Stimulated activated naive CD8-positive, alpha-beta T cell treated with anti-CD3 and anti-CD28 coated beads, Interleukin-15, Interleukin-2, amounts not matched to agents 100 U/mL and 50 U/mL, for 24 hours (primary cell): Measurements from ENCODE around the gene RARS2.

Experiments
- ATAC-seq: fragments of 150-1000 bp; cut with Tn5 transposase; one replicate; pipeline ENCODE4 v1.10.0; 2021
- DNase-seq: peaks from one replicate; pipeline ENCODE4 v3.0.0; 2021

RARS2 gene

GRCh38 chr6:87574237-87574804 is 15.5 kb downstream of the RARS2 start:
- ATAC-seq (no peak), DNase-seq (no peak)

DNA sequence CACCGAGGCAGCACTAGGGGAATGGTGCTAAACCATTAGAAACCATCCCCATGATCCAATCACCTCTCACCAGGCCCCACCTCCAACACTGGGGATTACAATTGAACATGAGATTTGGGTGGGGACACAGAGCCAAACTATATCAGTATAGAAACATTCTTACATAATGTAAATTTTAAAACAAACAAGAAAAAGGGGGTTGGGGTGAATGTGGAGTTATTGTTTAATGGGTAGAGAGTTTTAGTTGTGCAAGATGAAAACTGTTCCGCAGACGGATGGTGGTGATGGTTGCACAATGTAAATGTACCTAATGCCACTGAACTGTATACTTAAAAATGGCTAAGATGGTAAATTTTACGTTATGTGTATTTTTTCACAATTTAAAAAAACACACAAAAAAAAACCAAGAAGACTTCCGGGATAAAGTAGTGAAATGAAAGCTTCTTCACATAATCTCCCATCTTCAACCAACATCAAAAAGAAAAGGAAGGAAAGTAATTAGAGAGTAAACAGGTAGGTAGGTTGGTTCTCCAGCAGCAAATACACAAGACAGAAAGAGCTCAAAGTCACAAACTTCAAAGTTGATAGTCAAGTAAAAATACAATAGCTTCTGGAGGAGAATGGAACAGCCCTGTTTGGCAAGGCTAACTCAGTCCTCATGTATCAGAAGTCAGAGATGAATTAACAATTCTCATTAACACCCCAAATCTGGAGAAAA is 16.3 kb downstream of the RARS2 start:
- no peak for ATAC-seq

GRCh38 chr6:87572883-87573282 is 16.9 kb downstream of the RARS2 start:
- ATAC-seq (no peak), DNase-seq (no peak)

More for the DNA sequence above, 16.3 kb downstream of the RARS2 start:
- DNase-seq = no peak

GRCh38 chr6:87572021-87572420 is 17.8 kb downstream of the RARS2 start:
- DNase-seq (no peak), ATAC-seq (no peak)

DNA sequence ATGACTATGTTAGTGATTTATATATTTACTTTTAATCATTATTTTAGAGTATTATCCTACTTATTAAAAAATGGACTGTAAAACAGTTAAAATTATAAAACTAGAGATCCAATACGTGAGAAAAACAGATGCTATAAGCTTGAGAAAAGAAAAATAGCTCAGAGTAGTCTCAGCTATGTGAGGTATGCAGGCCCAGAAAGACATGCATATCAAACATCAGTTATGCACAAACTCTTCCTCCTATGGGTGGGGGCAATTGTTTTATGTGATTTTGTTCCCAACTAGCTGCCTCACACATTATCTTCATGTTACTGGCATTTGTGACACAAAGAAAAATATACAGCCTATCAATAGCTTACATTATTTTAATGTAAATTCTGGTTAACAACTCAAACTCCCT is 28.8 kb downstream of the RARS2 start:
- no peak for ATAC-seq
- no peak for DNase-seq

GRCh38 chr6:87558446-87558845 is 31.3 kb downstream of the RARS2 start:
- no peak for DNase-seq

DNA sequence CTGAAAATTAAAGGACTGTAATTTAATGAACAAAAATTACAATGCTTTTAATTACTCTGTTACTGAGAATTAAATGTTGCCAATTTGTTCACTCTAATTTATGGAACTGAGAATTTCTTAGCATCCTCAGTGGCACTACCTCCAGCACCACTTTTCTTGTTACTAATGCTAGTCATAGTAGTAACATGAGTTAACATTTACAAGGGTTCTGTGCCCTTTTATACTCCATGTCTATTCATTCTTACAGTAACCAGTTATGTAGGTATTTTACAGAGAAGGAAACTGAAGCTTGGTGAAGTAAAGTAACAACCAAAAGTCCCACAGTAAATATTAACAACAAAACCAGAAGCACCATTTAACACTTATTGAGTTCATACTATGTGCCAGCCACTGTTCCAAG is 34.3 kb downstream of the RARS2 start:
- DNase-seq (no peak), ATAC-seq (no peak)

More at GRCh38 chr6:87558446-87558845, 31.3 kb downstream of the RARS2 start:
- no peak for ATAC-seq

GRCh38 chr6:87553159-87553765 is 36.5 kb downstream of the RARS2 start:
- ATAC-seq (no peak), DNase-seq (no peak)

DNA sequence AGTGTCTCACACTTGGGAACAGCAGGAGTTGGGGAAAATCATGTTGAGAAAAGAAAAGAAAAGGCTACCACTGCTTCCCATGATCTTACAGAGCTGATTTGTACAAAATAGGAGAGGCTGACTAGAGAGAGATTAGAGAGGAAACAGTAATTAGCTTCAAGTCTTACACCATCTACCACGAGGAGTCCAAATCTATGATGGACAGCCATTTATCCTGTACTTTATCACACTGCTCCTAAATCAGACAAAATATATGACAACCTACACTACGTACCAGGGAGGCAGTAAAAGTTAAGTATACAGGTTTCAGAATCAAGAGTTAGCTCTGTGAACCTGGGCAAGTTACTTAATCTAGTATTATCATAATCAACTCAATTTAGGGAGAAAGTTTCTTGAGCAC is 38.0 kb downstream of the RARS2 start:
- no peak for DNase-seq
- no peak for ATAC-seq

DNA sequence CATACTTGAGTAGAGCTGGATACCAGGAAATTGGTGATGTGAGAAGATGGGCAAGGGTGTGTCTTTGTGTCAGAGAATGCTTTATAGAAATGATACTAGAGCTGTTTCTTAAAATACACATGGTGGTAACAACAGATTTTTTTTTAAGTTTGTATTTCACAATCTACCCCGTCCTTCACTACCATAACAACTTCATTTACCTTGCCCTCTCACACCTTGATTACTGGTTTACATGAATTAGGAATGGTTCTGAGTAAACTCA is 45.4 kb downstream of the RARS2 start:
- DNase-seq = no peak
- no peak for ATAC-seq

DNA sequence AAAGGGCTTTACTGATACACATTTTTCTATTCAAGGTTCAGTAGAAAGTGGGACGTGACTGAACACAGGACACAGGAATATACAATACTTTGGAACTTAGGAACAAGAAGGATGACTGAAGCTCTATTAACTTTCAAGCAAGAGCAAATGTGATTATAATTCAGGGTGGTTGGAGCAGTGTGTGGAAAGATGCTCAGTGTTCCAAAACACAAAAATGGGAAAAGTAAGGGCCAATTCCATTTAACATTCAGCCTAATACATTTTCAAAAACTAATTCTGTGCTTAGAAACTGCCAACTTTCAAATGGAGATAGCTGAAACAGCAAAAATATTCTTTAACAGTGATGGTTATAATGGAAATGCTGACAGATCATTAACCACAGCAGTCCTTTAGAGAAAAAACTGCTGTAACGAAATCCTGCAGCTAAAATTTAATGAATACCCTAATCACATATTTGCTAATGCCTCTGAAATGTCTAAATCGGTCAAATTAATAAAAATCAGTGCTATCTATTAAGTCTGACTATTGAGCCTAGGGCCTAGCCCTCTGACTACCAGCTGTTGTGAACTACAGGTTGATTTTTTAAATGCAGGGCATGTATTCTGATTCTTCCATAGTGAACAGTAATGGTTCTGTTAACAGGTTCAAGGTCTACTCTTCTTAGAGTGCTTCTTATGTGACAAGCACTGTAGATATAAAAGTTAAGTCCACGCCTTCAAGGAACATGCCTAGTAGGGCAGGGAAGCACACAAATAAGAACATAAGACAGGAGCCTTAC is 45.9 kb downstream of the RARS2 start:
- no peak for ATAC-seq
- DNase-seq = no peak

DNA sequence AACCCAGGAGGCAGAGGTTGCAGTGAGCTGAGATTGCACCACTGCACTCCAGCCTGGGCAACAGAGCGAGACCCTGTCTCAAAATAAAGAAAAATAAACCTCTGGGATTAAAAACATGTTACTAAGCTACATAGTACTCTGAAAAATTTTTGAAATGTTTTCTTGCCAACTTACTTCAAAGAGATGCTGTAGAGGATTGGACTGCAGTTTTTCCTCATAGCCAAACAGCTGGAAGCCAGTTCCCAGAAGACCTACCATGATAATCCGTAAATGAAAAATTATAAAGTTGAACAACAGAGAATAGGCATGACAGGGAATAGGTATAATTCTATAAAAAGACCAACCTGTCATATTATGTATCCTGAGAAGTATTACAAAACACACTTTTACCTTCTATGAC is 48.0 kb downstream of the RARS2 start:
- DNase-seq = no peak
- ATAC-seq = no peak

DNA sequence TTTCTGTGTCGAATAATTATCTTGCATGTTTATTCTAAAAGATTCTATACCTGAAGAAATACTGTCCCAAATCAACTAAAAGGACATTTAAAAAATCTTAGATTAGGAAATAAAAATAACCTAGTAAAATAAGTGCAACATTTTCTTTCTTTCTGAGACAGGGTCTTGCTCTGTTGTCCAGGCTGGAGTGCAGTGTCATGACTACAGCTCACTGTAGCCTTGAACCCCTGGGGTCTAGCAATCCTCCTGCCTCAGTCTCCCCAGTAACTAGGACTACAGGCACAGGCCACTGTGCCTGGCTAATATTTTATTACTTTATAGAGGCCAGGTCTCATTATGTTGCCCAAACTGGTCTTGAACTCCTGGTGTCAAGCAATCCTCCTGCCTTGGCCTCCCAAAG is 48.7 kb downstream of the RARS2 start:
- no peak for ATAC-seq
- no peak for DNase-seq

DNA sequence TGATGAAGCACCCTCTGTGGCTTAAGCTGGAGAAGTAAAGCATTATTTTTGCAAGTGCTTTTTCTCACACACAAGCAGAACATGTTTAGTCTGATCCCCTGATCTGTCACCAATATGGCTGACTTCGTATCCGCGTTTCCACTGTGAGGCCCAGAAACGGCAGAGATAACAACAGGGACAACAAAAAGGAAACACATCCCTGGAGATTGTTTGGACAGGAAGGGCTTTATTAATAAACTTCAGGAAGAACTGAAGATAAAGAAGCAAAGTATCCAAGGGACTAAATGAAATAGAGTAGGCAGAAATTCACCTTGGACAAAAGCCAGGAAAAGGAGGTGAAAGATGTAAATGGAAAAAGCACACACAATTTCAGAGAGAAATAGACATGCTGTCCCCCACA is 49.2 kb downstream of the RARS2 start:
- no peak for DNase-seq
- ATAC-seq = no peak

DNA sequence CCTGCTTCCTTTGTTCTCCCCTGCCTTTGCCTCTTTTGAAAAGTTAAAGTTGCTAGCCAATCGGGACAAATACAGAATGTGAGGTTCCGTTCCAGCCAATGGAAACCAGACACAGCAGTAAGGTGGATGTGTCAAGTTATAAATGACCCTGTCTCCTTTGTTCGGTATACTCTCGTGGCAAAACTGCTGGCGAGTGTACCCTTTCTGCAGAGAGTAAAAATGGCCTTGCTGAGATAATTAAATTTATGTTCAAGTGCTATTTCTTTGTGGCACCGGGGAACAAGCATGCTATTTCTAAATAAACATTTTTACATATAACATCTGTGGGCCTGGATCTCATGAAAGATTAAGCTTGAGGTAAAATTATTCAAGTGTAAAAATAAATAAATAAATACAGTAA is 50.2 kb downstream of the RARS2 start:
- no peak for ATAC-seq
- DNase-seq = no peak

DNA sequence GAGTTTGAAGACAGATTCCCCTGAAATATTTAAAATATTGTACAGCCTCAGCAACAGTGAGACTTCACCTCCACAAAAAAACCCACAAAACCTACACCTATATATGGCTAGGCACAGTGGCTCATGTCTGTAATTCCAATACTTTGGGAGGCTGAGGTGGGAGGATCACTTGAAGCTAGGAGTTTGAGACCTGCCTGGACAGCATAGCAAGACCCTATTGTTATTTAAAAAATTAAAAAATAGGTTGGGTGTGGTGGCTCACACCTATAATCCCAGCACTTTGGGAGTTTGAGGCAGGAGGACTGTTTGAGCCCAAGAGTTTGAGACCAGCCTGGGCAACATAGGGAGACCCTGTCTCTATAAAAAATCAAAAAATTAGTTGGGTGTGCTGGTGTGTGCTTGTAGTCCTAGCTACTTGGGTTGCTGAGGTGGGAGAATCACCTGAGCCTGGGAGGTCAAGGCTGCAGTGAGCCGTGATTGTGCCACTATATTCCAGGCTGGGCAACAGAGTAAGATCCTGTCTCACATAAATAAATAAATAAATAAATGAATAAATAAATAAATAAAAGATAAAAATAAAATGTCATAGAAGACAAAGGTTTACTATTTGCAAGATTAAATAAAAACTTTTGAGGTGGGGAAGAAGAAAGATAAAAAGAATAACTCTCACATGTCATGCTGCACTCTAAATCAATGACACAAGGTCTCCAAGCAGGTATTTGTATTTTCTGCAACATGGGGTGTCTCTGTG is 51.1 kb downstream of the RARS2 start:
- ATAC-seq = no peak
- DNase-seq = no peak

- ATAC-seq (no peak), DNase-seq (no peak)
Observed at GRCh38 chr6:87534377-87535047, 55.3 kb downstream of the RARS2 start.

DNA sequence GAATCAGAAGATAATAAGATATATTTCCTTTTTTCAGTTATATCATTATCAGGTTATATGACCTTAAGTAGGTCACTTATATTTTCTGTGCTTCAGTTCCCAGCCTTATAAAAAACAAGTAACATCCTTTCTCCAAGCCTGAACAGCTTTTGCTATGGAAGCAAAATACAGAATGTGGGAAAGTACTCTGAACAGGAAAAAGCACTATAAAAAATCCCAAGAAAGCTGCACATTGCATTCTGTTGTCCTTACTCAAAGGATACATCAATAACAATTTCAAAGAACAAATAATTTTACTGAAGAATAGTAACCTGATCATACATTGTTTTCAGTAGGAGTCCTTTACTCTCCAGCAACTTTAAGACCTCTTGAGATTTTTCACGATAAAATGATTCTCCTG is 60.6 kb downstream of the RARS2 start:
- DNase-seq (no peak), ATAC-seq (no peak)

GRCh38 chr6:87522686-87523085 is 67.1 kb downstream of the RARS2 start:
- DNase-seq = no peak

GRCh38 chr6:87518453-87518852 is 71.3 kb downstream of the RARS2 start:
- DNase-seq (no peak), ATAC-seq (no peak)

More at GRCh38 chr6:87522686-87523085, 67.1 kb downstream of the RARS2 start:
- ATAC-seq = no peak

DNA sequence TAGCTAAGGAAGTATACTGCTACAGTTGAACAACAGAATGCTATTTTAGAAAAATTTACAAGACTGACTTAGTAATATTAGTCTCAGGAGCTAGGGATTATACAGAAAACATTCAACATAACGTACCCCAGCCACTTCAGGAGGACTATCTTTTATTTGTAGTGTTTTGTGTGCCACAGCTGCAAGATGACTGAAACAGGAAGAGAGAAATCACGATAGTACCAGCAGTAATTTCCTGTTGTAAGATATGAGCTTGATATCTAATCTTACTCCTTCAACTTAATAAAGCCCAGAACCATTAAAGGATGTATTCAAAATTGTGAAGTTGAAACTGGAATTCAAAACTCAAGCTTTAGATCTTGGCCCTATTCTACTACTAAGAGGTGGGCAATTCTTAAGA is 75.0 kb downstream of the RARS2 start:
- no peak for ATAC-seq
- DNase-seq = no peak

DNA sequence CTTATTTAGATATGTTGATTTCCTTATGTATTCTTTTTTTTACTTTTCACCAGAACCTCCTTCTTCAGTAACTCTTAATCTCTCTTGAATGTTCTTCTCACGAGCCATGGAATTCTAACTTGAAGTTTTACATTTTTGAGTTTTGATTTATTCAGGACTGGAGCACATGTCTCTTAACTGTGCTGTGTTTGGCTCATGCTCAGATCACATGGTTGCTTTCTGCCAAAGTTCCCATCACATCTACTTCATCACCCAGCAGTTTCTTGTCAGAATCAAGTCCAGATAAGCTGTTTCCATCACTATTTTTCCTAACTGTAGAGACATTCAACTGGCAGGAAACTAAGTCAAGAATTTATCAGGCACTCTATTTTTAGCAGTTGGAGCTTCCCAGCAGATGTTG is 85.3 kb downstream of the RARS2 start:
- ATAC-seq = no peak
- no peak for DNase-seq
